Caki2 (cell line): ENCODE measurements around the gene COG2. TPM values are rescaled to one million over a fixed set of nuclear protein-coding genes. Genes with fewer than 3 reads are reported as not detected.

Experiments
- DNase-seq: peaks from one replicate; pipeline ENCODE4 v3.0.0-alpha.2; 2015; ENCODE audit warnings: low read depth
- in situ Hi-C: cut with HindIII; loops from 2 replicates; pipeline ENCODE4 v1.10.0; 2016; ENCODE audit warnings: low sequenced_read_pairs, low pct_unique_long_range_greater_than_20kb, mixed read lengths
- total RNA-seq: library from RNA; depleted of rRNA; stranded (reverse); fragments of >200 nt; shearing (Covaris generic); gene quantifications from 2 replicates; pipeline ENCODE4 v1.2.3, GENCODE V29; 2014; ENCODE audit warnings: low replicate concordance

COG2 gene
- total RNA-seq, 1 experiment from 2014 or later: 21.7 TPM

- no peak for DNase-seq
- in situ Hi-C loops: no loop called here
These were observed 20.8 kb upstream of the COG2 start for GRCh38 chr1:230621324-230622030.

GRCh38 chr1:230622151-230622550, 20.1 kb upstream of the COG2 start:
- DNase-seq: no peak
- in situ Hi-C loops: no loop called here

- DNase-seq: no peak
- in situ Hi-C loops: no loop called here
These were observed 18.1 kb upstream of the COG2 start for GRCh38 chr1:230624097-230624713.

GRCh38 chr1:230626232-230626631, 16.0 kb upstream of the COG2 start:
- no peak for DNase-seq
- in situ Hi-C loops: no loop called here

- in situ Hi-C loops: no loop called here
- DNase-seq: no peak
These were observed 14.5 kb upstream of the COG2 start for GRCh38 chr1:230627767-230628166.

- in situ Hi-C loops: no loop called here
- no peak for DNase-seq
These were observed 12.8 kb upstream of the COG2 start for GRCh38 chr1:230629511-230629910.

GRCh38 chr1:230631477-230631876, 10.8 kb upstream of the COG2 start:
- no peak for DNase-seq
- in situ Hi-C loops: no loop called here

- DNase-seq: peak; percentile 37
- in situ Hi-C loops: no loop called here
These were observed 9.9 kb upstream of the COG2 start for GRCh38 chr1:230632273-230632873.

- no peak for DNase-seq
- in situ Hi-C loops: no loop called here
These were observed 8.8 kb upstream of the COG2 start for GRCh38 chr1:230633469-230633868.

- DNase-seq: no peak
- in situ Hi-C loops: no loop called here
These were observed 7.9 kb upstream of the COG2 start for GRCh38 chr1:230634384-230634783.

GRCh38 chr1:230636575-230637148, 5.6 kb upstream of the COG2 start:
- DNase-seq: no peak
- in situ Hi-C loops: no loop called here

GRCh38 chr1:230639714-230640209, 2.5 kb upstream of the COG2 start:
- no peak for DNase-seq
- in situ Hi-C loops: no loop called here

GRCh38 chr1:230641346-230641745, 935 bp upstream of the COG2 start:
- DNase-seq: peak; percentile 3
- in situ Hi-C loops: no loop called here

- no peak for DNase-seq
- in situ Hi-C loops: no loop called here
These were observed 400 bp upstream of the COG2 start for GRCh38 chr1:230641900-230642262.

- in situ Hi-C loops: no loop called here
- DNase-seq: peak; percentile 4
These were observed 1.6 kb downstream of the COG2 start for GRCh38 chr1:230643908-230644307.

- no peak for DNase-seq
- in situ Hi-C loops: no loop called here
These were observed 4.5 kb downstream of the COG2 start for GRCh38 chr1:230646710-230647302.

- in situ Hi-C loops: no loop called here
These were observed 5.0 kb downstream of the COG2 start for GRCh38 chr1:230647321-230647720.

GRCh38 chr1:230648114-230648513, 5.8 kb downstream of the COG2 start:
- in situ Hi-C loops: no loop called here
- DNase-seq: no peak

More at GRCh38 chr1:230647321-230647720, 5.0 kb downstream of the COG2 start:
- DNase-seq: no peak

- in situ Hi-C loops: no loop called here
- no peak for DNase-seq
These were observed 8.0 kb downstream of the COG2 start for GRCh38 chr1:230650300-230650699.
